LNCAP (cell line): Measurements from ENCODE around the gene ALPP.

ENCODE experiments used
- TF ChIP-seq, protein P1 (sequence below): fragments of 450-650 bp; IDR thresholded peaks from 2 replicates; pipeline ENCODE4 v1.5.1; 2017; ENCODE audit warnings: mild to moderate bottlenecking

The ALPP gene

DNA sequence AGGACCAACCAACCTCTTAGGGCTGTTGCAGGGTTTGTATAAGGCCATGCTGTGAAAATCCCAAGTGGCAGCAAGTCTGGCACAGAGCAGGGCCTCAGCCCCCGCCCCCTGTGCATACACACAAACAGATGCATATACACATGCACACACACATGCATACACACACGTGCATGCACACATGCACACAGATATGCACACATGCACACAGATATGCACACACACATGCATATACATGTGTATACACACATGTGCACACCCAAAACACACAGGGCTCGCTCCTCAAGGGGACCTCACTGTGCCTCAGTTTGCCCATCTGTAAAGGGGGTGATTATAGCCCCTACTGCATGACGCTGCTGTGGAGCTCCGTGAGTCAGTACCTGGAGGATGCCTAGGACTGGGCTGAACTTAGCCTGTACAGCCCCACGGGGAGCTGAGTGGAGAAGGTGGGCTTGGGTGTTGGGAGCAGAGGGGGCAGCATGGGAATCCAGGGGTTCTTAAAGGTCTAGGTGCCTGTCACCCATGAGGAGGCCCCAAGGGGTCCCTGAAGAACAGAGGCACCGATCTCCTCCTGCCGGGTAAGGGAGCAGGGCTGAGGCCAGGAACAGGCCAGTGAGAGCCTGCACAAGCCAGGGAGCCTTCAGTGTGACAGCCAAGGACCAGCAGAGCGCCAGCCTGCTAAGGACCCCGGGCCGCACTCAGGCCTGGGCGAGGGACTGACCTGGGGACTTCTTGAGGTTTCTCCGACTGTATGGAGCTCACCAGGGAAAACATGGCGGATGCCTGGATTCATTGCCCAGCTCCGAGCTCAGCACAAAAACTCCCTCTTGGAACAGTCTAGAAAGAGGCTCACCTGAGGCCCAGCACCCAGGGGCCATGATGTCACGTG, 53.4 kb downstream of the ALPP start:
- TF ChIP-seq, protein P1, sequence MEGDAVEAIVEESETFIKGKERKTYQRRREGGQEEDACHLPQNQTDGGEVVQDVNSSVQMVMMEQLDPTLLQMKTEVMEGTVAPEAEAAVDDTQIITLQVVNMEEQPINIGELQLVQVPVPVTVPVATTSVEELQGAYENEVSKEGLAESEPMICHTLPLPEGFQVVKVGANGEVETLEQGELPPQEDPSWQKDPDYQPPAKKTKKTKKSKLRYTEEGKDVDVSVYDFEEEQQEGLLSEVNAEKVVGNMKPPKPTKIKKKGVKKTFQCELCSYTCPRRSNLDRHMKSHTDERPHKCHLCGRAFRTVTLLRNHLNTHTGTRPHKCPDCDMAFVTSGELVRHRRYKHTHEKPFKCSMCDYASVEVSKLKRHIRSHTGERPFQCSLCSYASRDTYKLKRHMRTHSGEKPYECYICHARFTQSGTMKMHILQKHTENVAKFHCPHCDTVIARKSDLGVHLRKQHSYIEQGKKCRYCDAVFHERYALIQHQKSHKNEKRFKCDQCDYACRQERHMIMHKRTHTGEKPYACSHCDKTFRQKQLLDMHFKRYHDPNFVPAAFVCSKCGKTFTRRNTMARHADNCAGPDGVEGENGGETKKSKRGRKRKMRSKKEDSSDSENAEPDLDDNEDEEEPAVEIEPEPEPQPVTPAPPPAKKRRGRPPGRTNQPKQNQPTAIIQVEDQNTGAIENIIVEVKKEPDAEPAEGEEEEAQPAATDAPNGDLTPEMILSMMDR, result no peak
